B cell (primary cell): Measurements from ENCODE around the gene BAZ2A. TPM values are rescaled to one million over a fixed set of nuclear protein-coding genes. Genes with fewer than 3 reads are reported as not detected.

Experiments
- ATAC-seq: fragments of 200-7000 bp; cut with Tn5 transposase; one replicate; pipeline ENCODE4 v1.10.0; 2021; ENCODE audit warnings: low read depth, mild to moderate bottlenecking, moderate number of reproducible peaks, moderate library complexity
- CTCF ChIA-PET: fragments of 350-600 bp; sonication (Branson Sonifier 250); formaldehyde crosslinking; loops from one replicate; lab custom pipeline; 2021; ENCODE audit warnings: antibody characterized with exemption, inconsistent platforms; lab: Charles Lee
- POLR2A ChIA-PET: fragments of 350-600 bp; sonication (Branson Sonifier 250); formaldehyde crosslinking; loops from one replicate; lab custom pipeline; 2021; ENCODE audit warnings: antibody characterized with exemption; lab: Charles Lee
- DNase-seq: peaks from one replicate; pipeline ENCODE4 v3.0.0; 2013
- H2AFZ ChIP-seq: 2 replicates; pipeline ENCODE4 v1.6.1; 2012; ENCODE audit warnings: mild to moderate bottlenecking, low read depth, low read length; ENCODE audit not compliant: insufficient read depth, poor library complexity, severe bottlenecking
- H3K27ac ChIP-seq, 2 donors: 1 replicate in 1 of 2; 2 replicates in 1 of 2; pipeline ENCODE4 v1.5.1; 2012 to 2013; ENCODE audit warnings: low read length in 2 of 2, mild to moderate bottlenecking in 2 of 2, moderate library complexity in 1 of 2
- H3K27me3 ChIP-seq, 4 experiments: fragments of 200-600 bp in 1 of 4; sonication (generic) in 1 of 4; replicated peaks in 1 of 4; 1 replicate in 2 of 4; 2 replicates in 2 of 4; pipeline versions ENCODE4 v1.6.1 to v1.7.0; 2013 to 2016; ENCODE audit warnings: low read length in 3 of 4, mild to moderate bottlenecking in 2 of 4, mixed read lengths in 1 of 4, moderate library complexity in 1 of 4; ENCODE audit not compliant: insufficient read depth in 4 of 4, control insufficient read depth in 3 of 4; ENCODE audit errors: control extremely low read depth in 1 of 4
- H3K36me3 ChIP-seq, 2 experiments: replicated peaks in 1 of 2; 1 replicate in 1 of 2; 2 replicates in 1 of 2; pipeline versions ENCODE4 v1.6.1 to v1.7.1; 2013; ENCODE audit warnings: low read length in 1 of 2; ENCODE audit not compliant: insufficient read depth in 2 of 2, control insufficient read depth in 1 of 2; ENCODE audit errors: control extremely low read depth in 1 of 2, extremely low read depth in 1 of 2
- H3K4me1 ChIP-seq, 2 donors: fragments of 200-600 bp in 1 of 2; sonication (generic) in 1 of 2; 1 replicate in 1 of 2; 2 replicates in 1 of 2; pipeline versions ENCODE4 v1.5.1 to v1.6.1; 2013 to 2017; ENCODE audit warnings: low read length in 2 of 2; ENCODE audit not compliant: control insufficient read depth in 2 of 2, insufficient read depth in 2 of 2
- H3K4me2 ChIP-seq: replicated peaks from 2 replicates; pipeline ENCODE3; 2012; ENCODE audit warnings: mild to moderate bottlenecking, low read depth, low read length; ENCODE audit not compliant: poor library complexity, severe bottlenecking
- H3K4me3 ChIP-seq, 5 experiments: fragments of 200-600 bp in 1 of 5; sonication (generic) in 1 of 5; 1 replicate in 3 of 5; 2 replicates in 2 of 5; pipeline versions ENCODE4 v1.5.1 to v1.7.0; 2011 to 2016; ENCODE audit warnings: low read length in 4 of 5, mild to moderate bottlenecking in 4 of 5, low read depth in 2 of 5, control low read depth in 1 of 5, moderate library complexity in 1 of 5; ENCODE audit not compliant: insufficient read depth in 1 of 5; ENCODE audit errors: control extremely low read depth in 1 of 5, extremely low read depth in 1 of 5
- H3K79me2 ChIP-seq: fragments of 200-600 bp; sonication (generic); one replicate; pipeline ENCODE4 v1.6.0; 2016; ENCODE audit warnings: low read length; ENCODE audit not compliant: control insufficient read depth, insufficient read depth
- H3K9ac ChIP-seq: fragments of 200-600 bp; sonication (generic); 2 replicates; pipeline ENCODE4 v1.6.1; 2017; ENCODE audit warnings: mild to moderate bottlenecking, low read length, moderate library complexity
- H3K9me3 ChIP-seq, 3 donors: one replicate each; pipeline versions ENCODE4 v1.6.1 to v1.7.1; 2013; ENCODE audit warnings: low read length in 2 of 3; ENCODE audit not compliant: control insufficient read depth in 2 of 3, insufficient read depth in 1 of 3; ENCODE audit errors: control extremely low read depth in 1 of 3
- H4K20me1 ChIP-seq: 2 replicates; pipeline ENCODE4 v1.6.0; 2012; ENCODE audit warnings: mild to moderate bottlenecking, low read length; ENCODE audit not compliant: insufficient read depth, control insufficient read depth, poor library complexity, severe bottlenecking
- H3K27ac Mint-ChIP-seq: one replicate; pipeline ENCODE4 v1.8.0; 2021; ENCODE audit warnings: mixed read lengths
- H3K27me3 Mint-ChIP-seq: one replicate; pipeline ENCODE4 v1.8.0; 2021; ENCODE audit warnings: mixed read lengths
- H3K4me1 Mint-ChIP-seq: one replicate; pipeline ENCODE4 v1.8.0; 2021; ENCODE audit warnings: mixed read lengths
- H3K4me3 Mint-ChIP-seq: one replicate; pipeline ENCODE4 v1.8.0; 2021; ENCODE audit warnings: mixed read lengths
- H3K9me3 Mint-ChIP-seq: one replicate; pipeline ENCODE4 v1.8.0; 2022; ENCODE audit warnings: mixed read lengths; ENCODE audit not compliant: insufficient read depth
- EZH2 ChIP-seq: IDR thresholded peaks from 2 replicates; pipeline ENCODE4 v1.6.1; 2012; ENCODE audit warnings: borderline replicate concordance, low read depth, mild to moderate bottlenecking, moderate library complexity, low read length; ENCODE audit not compliant: insufficient read depth, poor library complexity, severe bottlenecking
- WGBS: methylation state at CpG from one replicate; pipeline ENCODE4 v1.1.5; 2013; ENCODE audit warnings: missing lambda C conversion rate; ENCODE audit not compliant: insufficient coverage; 5-methylcytosine and 5-hydroxymethylcytosine counted together
- intact Hi-C: fragments of 100-400 bp; cut with micrococcal nuclease; formaldehyde crosslinking; loops from one replicate; pipeline ENCODE4 v1.10.0; 2022
- polyA plus RNA-seq: library from polyadenylated mRNA; depleted of rRNA; stranded (reverse); fragments of >200 nt; gene quantifications from 2 replicates; pipeline ENCODE4 v1.2.3, GENCODE V29; 2012
- total RNA-seq, 2 donors: library from RNA; stranded (reverse); fragments of 120-200 nt in 1 of 2; gene quantifications; 1 replicate in 1 of 2; 2 replicates in 1 of 2; pipeline versions ENCODE4 v1.2.3 to v1.2.4, GENCODE V29; 2013 to 2022
- TF ChIP-seq, protein P1 (sequence below): fragments of 200-600 bp; IDR thresholded peaks from one replicate; pipeline ENCODE4 v1.8.0; 2022; ENCODE audit warnings: antibody characterized with exemption, mild to moderate bottlenecking

Gene BAZ2A
- total and polyA plus RNA-seq, 2 donors (not counting 1 experiment from before 2014, with no cell fraction given) = 95.7 to 280 TPM

DNA sequence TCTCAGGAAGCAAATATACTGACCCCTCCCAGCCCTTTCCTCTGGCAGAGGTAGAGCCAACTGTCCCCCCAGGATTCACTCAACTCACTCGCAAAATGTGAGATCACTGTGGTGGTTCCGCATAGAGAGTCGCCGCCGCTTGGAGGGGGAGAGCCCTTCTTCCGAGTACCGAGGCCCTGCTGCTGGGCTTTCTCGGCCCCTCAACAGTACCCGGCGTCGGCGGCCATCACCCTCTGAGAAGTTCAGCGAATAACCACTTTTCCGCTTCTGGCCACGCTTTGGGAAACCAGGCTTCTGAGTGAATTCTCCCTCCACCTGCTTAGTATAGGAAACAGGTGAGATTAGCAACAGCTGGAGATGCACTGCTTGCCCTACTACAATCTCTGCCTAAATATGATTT, 31.1 kb downstream of the BAZ2A start:
- H2AFZ ChIP-seq = no peak overlapping the region
- H3K79me2 ChIP-seq = no peaks in the 10 kb centered on the region
- H3K4me3 ChIP-seq = no peak overlapping the region
- no peaks in the 10 kb centered on the region for H3K9me3 Mint-ChIP-seq
- no peaks in the 10 kb centered on the region for H3K27me3 Mint-ChIP-seq
- H3K36me3 ChIP-seq = peaks cover 7 to 77% of the 10 kb centered on the region in 2 experiments
- no peak for ATAC-seq
- no peaks in the 10 kb centered on the region for H3K9me3 ChIP-seq
- no peak overlapping the region for H3K27ac Mint-ChIP-seq
- H3K4me2 ChIP-seq = no peak overlapping the region
- intact Hi-C loops = no loop called here
- DNase-seq = no peak
- H3K4me1 Mint-ChIP-seq = peaks cover 1% of the 10 kb centered on the region
- no peak overlapping the region for H3K9ac ChIP-seq
- H3K27me3 ChIP-seq = no peaks in the 10 kb centered on the region
- H3K4me3 Mint-ChIP-seq = no peak overlapping the region
- H3K4me1 ChIP-seq = no peaks in the 10 kb centered on the region
- ChIA-PET POLR2A (no interaction called here), CTCF (interaction anchor here (5.2 kb wide), 1 partner anchor 36 kb away, joined by 48 read pairs; no protein-coding TSS in a partner anchor)
- H4K20me1 ChIP-seq = peaks cover 20% of the 10 kb centered on the region
- WGBS = 91% methylated on average over 4 of the region's 15 CpGs
- H3K27ac ChIP-seq = no peak overlapping the region
- no peak for TF ChIP-seq EZH2
- TF ChIP-seq, protein P1, sequence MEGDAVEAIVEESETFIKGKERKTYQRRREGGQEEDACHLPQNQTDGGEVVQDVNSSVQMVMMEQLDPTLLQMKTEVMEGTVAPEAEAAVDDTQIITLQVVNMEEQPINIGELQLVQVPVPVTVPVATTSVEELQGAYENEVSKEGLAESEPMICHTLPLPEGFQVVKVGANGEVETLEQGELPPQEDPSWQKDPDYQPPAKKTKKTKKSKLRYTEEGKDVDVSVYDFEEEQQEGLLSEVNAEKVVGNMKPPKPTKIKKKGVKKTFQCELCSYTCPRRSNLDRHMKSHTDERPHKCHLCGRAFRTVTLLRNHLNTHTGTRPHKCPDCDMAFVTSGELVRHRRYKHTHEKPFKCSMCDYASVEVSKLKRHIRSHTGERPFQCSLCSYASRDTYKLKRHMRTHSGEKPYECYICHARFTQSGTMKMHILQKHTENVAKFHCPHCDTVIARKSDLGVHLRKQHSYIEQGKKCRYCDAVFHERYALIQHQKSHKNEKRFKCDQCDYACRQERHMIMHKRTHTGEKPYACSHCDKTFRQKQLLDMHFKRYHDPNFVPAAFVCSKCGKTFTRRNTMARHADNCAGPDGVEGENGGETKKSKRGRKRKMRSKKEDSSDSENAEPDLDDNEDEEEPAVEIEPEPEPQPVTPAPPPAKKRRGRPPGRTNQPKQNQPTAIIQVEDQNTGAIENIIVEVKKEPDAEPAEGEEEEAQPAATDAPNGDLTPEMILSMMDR = no peak

DNA sequence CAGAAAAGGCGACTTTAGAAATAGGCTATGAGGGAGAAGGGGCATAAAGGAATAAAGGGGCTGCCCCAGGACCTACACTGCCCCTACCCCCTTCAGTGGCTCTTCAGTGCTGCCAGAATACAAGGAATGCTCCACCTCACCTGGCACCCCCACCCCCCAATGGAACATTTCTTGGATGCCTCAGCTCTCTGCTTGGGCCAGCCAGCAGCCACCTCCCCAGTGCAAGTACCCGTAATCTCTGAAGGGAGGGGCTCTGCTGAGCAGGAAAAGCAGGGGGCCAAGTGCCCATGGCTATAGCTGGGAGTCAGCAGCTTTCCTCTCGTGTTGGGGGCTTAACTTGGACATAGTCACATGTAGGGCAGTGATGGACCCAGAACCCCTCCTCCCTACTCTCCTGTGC, 33.3 kb downstream of the BAZ2A start:
- POLR2A ChIA-PET = interaction anchor here (0.6 kb wide), 1 partner anchor 120 kb away, joined by 5 read pairs; no protein-coding TSS in a partner anchor
- ATAC-seq (no peak), DNase-seq (no peak)
- WGBS = 78% methylated on average over 1 of the region's 3 CpGs
- no peaks in the 10 kb centered on the region for H3K27me3 Mint-ChIP-seq
- H3K4me3 Mint-ChIP-seq = no peak overlapping the region
- no peaks in the 10 kb centered on the region for H3K9me3 ChIP-seq
- no peaks in the 10 kb centered on the region for H3K79me2 ChIP-seq
- no peak overlapping the region for H2AFZ ChIP-seq
- peaks cover 3% of the 10 kb centered on the region for H3K4me1 Mint-ChIP-seq
- H3K4me2 ChIP-seq = no peak overlapping the region
- peaks cover 23% of the 10 kb centered on the region for H4K20me1 ChIP-seq
- no peak overlapping the region for H3K4me3 ChIP-seq
- H3K9ac ChIP-seq = no peak overlapping the region
- H3K36me3 ChIP-seq = peaks cover 7 to 57% of the 10 kb centered on the region in 2 experiments
- no peaks in the 10 kb centered on the region for H3K4me1 ChIP-seq
- no peaks in the 10 kb centered on the region for H3K27me3 ChIP-seq
- TF ChIP-seq, protein P1 = no peak
- no peak for TF ChIP-seq EZH2
- CTCF ChIA-PET = interaction anchor here (1.0 kb wide), 1 partner anchor 93 kb away, joined by 5 read pairs; no protein-coding TSS in a partner anchor
- H3K9me3 Mint-ChIP-seq = no peaks in the 10 kb centered on the region
- intact Hi-C loops = no loop called here
- no peak overlapping the region for H3K27ac ChIP-seq
- H3K27ac Mint-ChIP-seq = no peak overlapping the region
